ENCODE data around the gene ACOT6. TPM values are rescaled to one million over a fixed set of nuclear protein-coding genes. Genes with fewer than 3 reads are reported as not detected.
"Not testable (repeated sequence)": the region's sequence is repeated elsewhere in the genome, so short reads cannot be mapped to it uniquely, and the experiment has no call there.

The ACOT6 gene
- total RNA-seq, 1 experiment from 2014 or later, result not detected

DNA sequence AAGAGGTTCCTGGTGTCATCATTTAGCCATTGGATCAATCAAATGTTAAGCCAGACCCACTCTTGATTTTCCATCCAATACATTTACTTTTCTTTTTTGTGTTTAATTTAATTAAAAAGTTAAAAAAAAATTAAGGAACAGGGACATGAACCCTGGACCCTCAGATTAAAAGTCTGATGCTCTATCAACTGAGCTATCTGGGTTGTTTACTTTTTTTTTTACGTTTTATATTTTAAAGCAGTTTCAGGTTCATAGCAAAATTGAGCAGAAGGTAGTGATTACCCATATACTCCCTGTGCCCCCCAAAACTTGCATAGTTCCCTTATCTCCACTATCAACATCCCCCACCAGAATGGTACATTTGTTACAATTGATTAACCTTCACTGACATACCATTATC lies 23.6 kb upstream of the ACOT6 start:
- ChIA-PET CTCF (no interaction called here), POLR2A (no interaction called here)
- Histone ChIP-seq H3K4me1 (ENCODE audit: control insufficient read depth, insufficient read depth, low read length) (no peaks in the 10 kb centered on the region), H3K9me3 (ENCODE audit: control insufficient read depth, insufficient read depth, low read depth, low read length) (no peaks in the 10 kb centered on the region), H3K27ac (ENCODE audit: low read length) (no peak overlapping the region), H3K27me3 (ENCODE audit: control insufficient read depth, insufficient read depth, low read length) (no peaks in the 10 kb centered on the region), H3K4me3 (ENCODE audit: low read depth in 2 of 2, low read length in 2 of 2) (no peak overlapping the region), H3K36me3 (ENCODE audit: control insufficient read depth, insufficient read depth, low read length) (no peaks in the 10 kb centered on the region)
- TF ChIP-seq POLR2AphosphoS5 (IDR thresholded peaks at IDR 0.05; ENCODE audit: low read depth, low read length), result no peak
- TF ChIP-seq, protein P1, sequence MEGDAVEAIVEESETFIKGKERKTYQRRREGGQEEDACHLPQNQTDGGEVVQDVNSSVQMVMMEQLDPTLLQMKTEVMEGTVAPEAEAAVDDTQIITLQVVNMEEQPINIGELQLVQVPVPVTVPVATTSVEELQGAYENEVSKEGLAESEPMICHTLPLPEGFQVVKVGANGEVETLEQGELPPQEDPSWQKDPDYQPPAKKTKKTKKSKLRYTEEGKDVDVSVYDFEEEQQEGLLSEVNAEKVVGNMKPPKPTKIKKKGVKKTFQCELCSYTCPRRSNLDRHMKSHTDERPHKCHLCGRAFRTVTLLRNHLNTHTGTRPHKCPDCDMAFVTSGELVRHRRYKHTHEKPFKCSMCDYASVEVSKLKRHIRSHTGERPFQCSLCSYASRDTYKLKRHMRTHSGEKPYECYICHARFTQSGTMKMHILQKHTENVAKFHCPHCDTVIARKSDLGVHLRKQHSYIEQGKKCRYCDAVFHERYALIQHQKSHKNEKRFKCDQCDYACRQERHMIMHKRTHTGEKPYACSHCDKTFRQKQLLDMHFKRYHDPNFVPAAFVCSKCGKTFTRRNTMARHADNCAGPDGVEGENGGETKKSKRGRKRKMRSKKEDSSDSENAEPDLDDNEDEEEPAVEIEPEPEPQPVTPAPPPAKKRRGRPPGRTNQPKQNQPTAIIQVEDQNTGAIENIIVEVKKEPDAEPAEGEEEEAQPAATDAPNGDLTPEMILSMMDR (IDR thresholded peaks at IDR 0.05), result no peak
- TF ChIP-seq TCF7L2 (IDR thresholded peaks at IDR 0.05; ENCODE audit: low read depth, low read length), result no peak
- no peak for TF ChIP-seq SIN3A (IDR thresholded peaks at IDR 0.05; ENCODE audit: borderline replicate concordance, insufficient read depth, low read depth, low read length)
- TF ChIP-seq REST (IDR thresholded peaks at IDR 0.05; ENCODE audit: insufficient read depth in 1 of 2, low read depth in 2 of 2, low read length in 1 of 2), result no peak
- DNase-seq (ENCODE audit: low read depth, low spot score), result no peak
- in situ Hi-C loops (cut with HindIII; ENCODE audit: low pct_unique_long_range_greater_than_20kb, low sequenced_read_pairs), result no loop called here
- no peak for ATAC-seq
- intact Hi-C loops (cut with micrococcal nuclease; ENCODE audit: unreplicated experiment), result no loop called here
- no TSS peak for BruUV-seq (replicated peaks)

DNA sequence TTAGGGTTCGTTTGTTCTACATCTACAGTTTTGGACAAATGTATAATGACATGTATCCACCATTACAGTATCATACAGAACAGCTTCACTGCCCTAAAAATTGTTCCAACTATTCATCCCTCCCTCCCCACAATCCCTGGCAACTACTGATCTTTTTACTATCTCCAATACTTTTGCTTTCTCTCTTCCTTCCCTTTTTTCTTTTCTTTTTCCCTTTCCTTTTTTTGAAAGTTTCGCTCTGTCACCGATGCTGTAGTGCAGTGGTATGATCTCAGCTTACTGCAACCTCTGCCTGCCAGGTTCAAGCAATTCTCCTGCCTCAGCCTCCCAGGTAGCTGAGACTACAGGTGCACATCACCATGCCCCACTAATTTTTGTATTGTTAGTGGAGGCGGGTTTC lies 23.2 kb upstream of the ACOT6 start:
- BruUV-seq (replicated peaks), result no TSS peak
- Histone ChIP-seq H3K9me3 (ENCODE audit: control insufficient read depth, insufficient read depth, low read depth, low read length) (no peaks in the 10 kb centered on the region), H3K4me3 (ENCODE audit: low read depth in 2 of 2, low read length in 2 of 2) (no peak overlapping the region), H3K36me3 (ENCODE audit: control insufficient read depth, insufficient read depth, low read length) (no peaks in the 10 kb centered on the region), H3K27me3 (ENCODE audit: control insufficient read depth, insufficient read depth, low read length) (no peaks in the 10 kb centered on the region), H3K4me1 (ENCODE audit: control insufficient read depth, insufficient read depth, low read length) (no peaks in the 10 kb centered on the region), H3K27ac (ENCODE audit: low read length) (no peak overlapping the region)
- CTCF ChIA-PET, result no interaction called here
- in situ Hi-C loops (cut with HindIII; ENCODE audit: low pct_unique_long_range_greater_than_20kb, low sequenced_read_pairs), result no loop called here
- ATAC-seq, result no peak
- TF ChIP-seq REST (IDR thresholded peaks at IDR 0.05; ENCODE audit: insufficient read depth in 1 of 2, low read depth in 2 of 2, low read length in 1 of 2) (no peak), TCF7L2 (IDR thresholded peaks at IDR 0.05; ENCODE audit: low read depth, low read length) (no peak), POLR2AphosphoS5 (IDR thresholded peaks at IDR 0.05; ENCODE audit: low read depth, low read length) (no peak), SIN3A (IDR thresholded peaks at IDR 0.05; ENCODE audit: borderline replicate concordance, insufficient read depth, low read depth, low read length) (no peak)
- TF ChIP-seq, protein P1 (IDR thresholded peaks at IDR 0.05), result no peak
- intact Hi-C loops (cut with micrococcal nuclease; ENCODE audit: unreplicated experiment), result no loop called here
- POLR2A ChIA-PET, result no interaction called here
- no peak for DNase-seq (ENCODE audit: low read depth, low spot score)

- DNase-seq (ENCODE audit: low read depth, low spot score); ATAC-seq; H3K4me1 ChIP-seq (ENCODE audit: control insufficient read depth, insufficient read depth, low read length); in situ Hi-C loops (cut with HindIII; ENCODE audit: low pct_unique_long_range_greater_than_20kb, low sequenced_read_pairs); BruUV-seq (replicated peaks); intact Hi-C loops (cut with micrococcal nuclease; ENCODE audit: unreplicated experiment); H3K36me3 ChIP-seq (ENCODE audit: control insufficient read depth, insufficient read depth, low read length); H3K4me3 ChIP-seq (ENCODE audit: low read depth in 2 of 2, low read length in 2 of 2); CTCF ChIA-PET; POLR2A ChIA-PET; H3K9me3 ChIP-seq (ENCODE audit: control insufficient read depth, insufficient read depth, low read depth, low read length); H3K27ac ChIP-seq (ENCODE audit: low read length); H3K27me3 ChIP-seq (ENCODE audit: control insufficient read depth, insufficient read depth, low read length): not testable (repeated sequence)
Observed at GRCh38 chr14:73590673-73591004, 21.7 kb upstream of the ACOT6 start.

Data from Panc1 (cell line).